HG03354 (cell line): ENCODE data around the gene PI4KA.
"Not testable (repeated sequence)": the region's sequence is repeated elsewhere in the genome, so short reads cannot be mapped to it uniquely, and the experiment has no call there.

Experiments
- ATAC-seq: cut with Tn5 transposase; IDR thresholded peaks from one replicate; pipeline ENCODE4 v1.9.1; 2021; ENCODE audit warnings: mild to moderate bottlenecking; ENCODE audit not compliant: unreplicated experiment, poor library complexity, severe bottlenecking

PI4KA gene

DNA sequence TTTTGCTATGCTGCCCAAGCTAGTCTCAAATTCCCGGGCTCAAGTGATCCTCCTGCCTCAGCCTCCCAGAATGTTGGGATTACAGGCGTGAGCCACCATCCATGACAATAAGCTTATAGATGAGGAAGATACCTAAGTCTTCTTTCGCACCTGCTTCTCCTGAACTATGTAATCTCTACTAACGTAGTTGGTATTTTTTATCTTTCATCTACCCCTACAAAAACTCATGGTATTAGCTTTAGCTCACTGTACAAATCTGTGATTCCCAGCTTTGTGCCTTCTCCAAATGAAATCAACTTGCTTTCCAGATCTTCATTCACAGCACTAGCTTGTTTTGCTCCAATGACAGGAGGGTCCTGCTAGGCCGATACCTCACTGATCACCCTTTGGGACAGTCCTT lies 36.4 kb downstream of the PI4KA start:
- ATAC-seq, result no peak

DNA sequence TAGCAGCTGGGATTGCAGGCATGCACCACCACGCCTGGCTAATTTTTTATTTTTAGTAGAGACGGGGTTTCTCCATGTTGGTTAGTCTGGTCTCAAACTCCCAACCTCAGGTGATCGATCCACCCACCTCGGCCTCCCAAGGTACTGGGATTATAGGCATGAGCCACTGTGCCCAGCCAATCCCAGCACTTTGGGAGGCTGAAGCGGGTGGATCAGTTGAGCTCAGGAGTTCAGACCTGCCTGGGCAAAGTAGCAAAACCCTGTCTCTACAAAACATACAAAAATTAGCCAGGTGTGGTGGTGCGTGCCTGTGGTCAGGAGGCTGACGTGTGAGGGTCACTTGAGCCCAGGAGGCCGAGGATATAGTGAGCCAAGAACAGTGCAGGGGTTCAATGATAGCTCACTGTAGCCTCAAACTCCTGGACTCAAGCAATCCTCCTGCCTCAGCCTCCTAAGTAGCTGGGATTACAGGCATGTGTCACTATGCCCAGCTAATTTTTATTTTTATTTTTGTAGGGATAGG lies 36.8 kb downstream of the PI4KA start:
- not testable (repeated sequence) for ATAC-seq

GRCh38 chr22:20819471-20819870 lies 39.1 kb downstream of the PI4KA start:
- ATAC-seq, result no peak

DNA sequence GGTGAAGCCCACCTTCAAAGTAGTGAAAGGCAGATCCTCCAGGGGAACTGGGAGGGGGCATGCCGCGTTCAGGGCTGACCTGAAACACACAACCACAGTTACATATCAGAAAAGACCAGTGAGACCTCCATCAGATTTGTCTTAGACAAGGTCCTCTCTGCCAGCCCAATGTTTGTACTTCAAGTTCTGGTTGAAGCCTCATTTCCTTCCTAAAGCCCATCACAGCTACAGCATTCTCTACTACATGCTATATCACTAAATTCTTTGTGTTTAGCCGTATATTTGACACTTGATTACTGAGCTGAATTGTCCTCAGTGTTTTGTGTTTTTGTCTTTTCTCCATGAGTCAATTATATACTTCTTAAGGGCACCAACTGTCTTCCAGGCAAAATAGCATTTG lies 40.1 kb downstream of the PI4KA start:
- no peak for ATAC-seq

- ATAC-seq, result no peak
Observed at GRCh38 chr22:20816559-20816958, 42.1 kb downstream of the PI4KA start.

DNA sequence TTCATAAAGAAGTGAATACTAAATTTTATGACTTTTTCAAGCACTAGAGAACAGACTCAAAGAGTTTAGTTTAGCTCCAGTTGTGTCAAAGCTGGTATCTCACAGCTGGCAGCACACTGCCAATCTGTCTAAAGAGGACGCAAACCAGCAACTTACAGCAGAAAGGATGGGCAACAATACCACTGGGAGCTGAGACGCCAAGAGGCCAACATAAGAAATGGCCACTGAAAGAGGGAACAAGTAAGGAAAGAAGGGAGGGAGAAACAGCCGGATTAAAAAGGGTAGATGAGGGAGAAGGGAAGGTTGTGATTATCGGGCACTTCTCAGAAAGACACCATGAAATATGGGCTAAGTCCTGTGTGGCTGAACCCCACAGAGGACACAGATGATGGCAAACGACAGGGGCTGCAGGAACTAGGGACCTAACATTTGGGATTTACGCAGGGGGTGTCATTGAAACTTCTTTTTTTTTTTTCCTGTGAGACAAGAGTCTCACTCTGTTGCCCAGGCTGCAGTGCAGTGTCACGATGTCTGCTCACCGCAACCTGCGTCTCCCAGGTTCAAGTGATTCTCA lies 43.0 kb downstream of the PI4KA start:
- no peak for ATAC-seq

DNA sequence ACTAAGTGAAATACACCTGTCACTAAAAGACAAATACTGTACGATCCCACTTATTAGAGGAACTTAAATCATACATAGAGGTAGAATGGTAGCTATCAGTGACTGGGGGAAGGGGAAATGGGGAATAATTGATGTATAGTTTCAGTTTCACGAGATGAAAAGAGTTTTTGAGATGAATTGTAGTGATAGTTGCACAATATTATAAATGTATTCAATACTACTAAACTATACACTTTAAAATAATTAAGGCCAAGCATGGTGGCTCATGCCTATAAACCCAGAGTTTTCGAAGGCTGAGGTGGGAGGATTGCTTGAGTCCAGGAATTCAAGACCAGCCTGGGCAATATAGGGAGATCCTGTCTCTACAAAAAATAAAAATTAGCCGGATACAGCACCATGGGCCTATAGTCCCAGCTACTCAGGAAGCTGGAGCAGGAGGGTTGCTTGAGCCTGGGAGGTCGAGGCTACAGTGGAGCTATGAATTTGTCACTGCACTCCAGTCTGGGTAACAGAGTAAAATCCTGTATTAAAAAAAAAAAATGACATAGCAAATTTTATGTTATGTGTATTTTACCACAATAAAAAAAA lies 44.3 kb downstream of the PI4KA start:
- no peak for ATAC-seq

- no peak for ATAC-seq
Observed at GRCh38 chr22:20813056-20813455, 45.6 kb downstream of the PI4KA start.

GRCh38 chr22:20811971-20812660 lies 46.5 kb downstream of the PI4KA start:
- ATAC-seq, result no peak

GRCh38 chr22:20811171-20811570 lies 47.4 kb downstream of the PI4KA start:
- no peak for ATAC-seq

- no peak for ATAC-seq
Observed at GRCh38 chr22:20810645-20811044, 48.0 kb downstream of the PI4KA start.

- no peak for ATAC-seq
Observed at GRCh38 chr22:20809538-20810185, 48.9 kb downstream of the PI4KA start.

GRCh38 chr22:20808844-20809243 lies 49.8 kb downstream of the PI4KA start:
- ATAC-seq, result no peak

GRCh38 chr22:20807315-20807752 lies 51.3 kb downstream of the PI4KA start:
- ATAC-seq, result no peak

GRCh38 chr22:20805972-20806471 lies 52.6 kb downstream of the PI4KA start:
- ATAC-seq, result no peak

- ATAC-seq, result no peak
Observed at GRCh38 chr22:20804650-20805049, 54.0 kb downstream of the PI4KA start.

- ATAC-seq, result no peak
Observed at GRCh38 chr22:20803696-20804324, 54.8 kb downstream of the PI4KA start.

GRCh38 chr22:20802922-20803553 lies 55.6 kb downstream of the PI4KA start:
- no peak for ATAC-seq

DNA sequence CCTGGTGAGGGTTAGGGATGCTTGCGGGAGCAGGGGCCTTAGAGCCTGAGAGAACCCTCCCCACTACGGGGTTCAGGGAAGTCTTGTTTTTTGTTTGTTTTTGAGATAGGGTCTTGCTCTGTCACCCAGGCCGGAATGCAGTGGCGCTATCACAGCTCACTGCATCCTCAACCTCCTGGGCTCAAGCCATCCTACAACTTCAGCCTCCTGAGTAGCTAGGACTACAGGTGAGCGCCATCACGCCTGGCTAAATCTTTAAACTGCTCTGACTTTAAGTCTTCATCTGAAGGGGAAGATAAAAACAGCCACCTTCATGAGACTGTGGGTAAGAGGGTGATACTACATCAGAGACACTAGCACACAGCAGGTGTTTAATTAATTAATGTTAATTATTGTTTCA lies 56.2 kb downstream of the PI4KA start:
- no peak for ATAC-seq

DNA sequence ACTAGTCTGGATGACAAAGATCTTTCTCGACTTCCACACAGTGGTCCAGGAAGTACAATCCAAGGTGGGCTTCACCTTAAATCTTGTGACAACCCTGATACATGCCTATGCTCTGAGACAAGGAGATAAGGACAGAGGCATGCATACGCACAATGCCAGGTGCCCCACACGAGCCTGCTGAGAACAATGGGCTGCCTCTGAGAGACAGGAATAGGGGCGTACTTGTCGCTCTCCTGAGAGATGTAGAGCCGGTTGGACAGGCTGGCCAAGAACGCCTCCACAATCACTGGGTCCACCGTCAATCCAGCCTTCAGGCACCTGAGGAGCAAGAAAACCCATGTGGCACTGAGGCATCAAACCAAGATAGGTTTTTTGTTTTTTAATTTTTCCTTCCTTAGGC lies 59.2 kb downstream of the PI4KA start:
- no peak for ATAC-seq
